IMR-90 (cell line): ENCODE results near the gene HNRNPL. TPM values are rescaled to one million over a fixed set of nuclear protein-coding genes. Genes with fewer than 3 reads are reported as not detected.

Source experiments
- microRNA-seq, 2 experiments: library from miRNA; stranded (forward) in 1 of 2; unstranded in 1 of 2; fragments of 10-50 nt in 1 of 2; fragments of <30 nt in 1 of 2; gene quantifications in 1 of 2; microRNA quantifications in 1 of 2; one replicate each; pipeline versions ENCODE3 to v1.1.0; 2013 to 2020; ENCODE audit not compliant: insufficient read depth in 1 of 2, insufficient read length in 1 of 2, unreplicated experiment in 1 of 2
- polyA plus RNA-seq, 3 experiments: library from polyadenylated mRNA; depleted of rRNA; stranded (reverse); fragments of >200 nt; gene quantifications; 2 replicates each; pipeline ENCODE4 v1.2.3, GENCODE V29; 2012; ENCODE audit warnings: low replicate concordance in 1 of 3
- small RNA-seq, 5 experiments: library from RNA; depleted of rRNA; stranded (forward); fragments of <200 nt; gene quantifications; one replicate each; pipeline ENCODE3, GENCODE V24; 2012
- total RNA-seq: library from RNA; depleted of rRNA; stranded (reverse); fragments of >200 nt; gene quantifications from 2 replicates; pipeline ENCODE4 v1.2.3, GENCODE V29; 2012; rRNA removed

Gene HNRNPL
- total and polyA plus RNA-seq, 2 of the 4 experiments (the other 2 are of a cell fraction), result 277 to 429 TPM

Small RNAs within 50 kb of the gene (microRNA-seq; reads per million reads assigned to microRNA genes)
- gene RNU6-140P (ENCODE audit: insufficient read depth, insufficient read length), result not detected

Small RNAs within 50 kb of the gene (small RNA-seq; reads per million reads assigned to genes)
- gene RNU6-140P, result 0 to 2.4 (median 0) reads per million in 5 experiments

Other genes with a start within 250 kb of the HNRNPL start
- not detected in 2 replicates for gene MAP4K1, start 232.0 kb downstream of the HNRNPL start, total RNA-seq
- gene MAP4K1, start 232.0 kb downstream of the HNRNPL start, polyA plus RNA-seq (2012; rRNA removed), result 0.16 and 0.22 TPM in 2 replicates
- 965 and 1,137 TPM in 2 replicates for gene EIF3K, start 230.8 kb downstream of the HNRNPL start, total RNA-seq
- 524 and 575 TPM in 2 replicates for gene EIF3K, start 230.8 kb downstream of the HNRNPL start, polyA plus RNA-seq (2012; rRNA removed)
- 614 and 659 TPM in 2 replicates for gene ACTN4, start 202.3 kb downstream of the HNRNPL start, total RNA-seq
- 497 and 541 TPM in 2 replicates for gene ACTN4, start 202.3 kb downstream of the HNRNPL start, polyA plus RNA-seq (2012; rRNA removed)
- gene CAPN12, start 105.5 kb downstream of the HNRNPL start, total RNA-seq, result 0.18 TPM in 1 of 2 replicates, not detected in the other
- gene CAPN12, start 105.5 kb downstream of the HNRNPL start, polyA plus RNA-seq (2012; rRNA removed), result 0.97 and 0.99 TPM in 2 replicates
- not detected in 2 replicates for gene LGALS7, start 76.5 kb downstream of the HNRNPL start, total RNA-seq
- not detected in 2 replicates for gene LGALS7, start 76.5 kb downstream of the HNRNPL start, polyA plus RNA-seq (2012; rRNA removed)
- gene LGALS7B, start 60.8 kb downstream of the HNRNPL start, total RNA-seq, result not detected in 2 replicates
- not detected in 2 replicates for gene LGALS7B, start 60.8 kb downstream of the HNRNPL start, polyA plus RNA-seq (2012; rRNA removed)
- not detected in 2 replicates for gene LGALS4, start 37.0 kb downstream of the HNRNPL start, total RNA-seq
- 0.10 and 0.29 TPM in 2 replicates for gene LGALS4, start 37.0 kb downstream of the HNRNPL start, polyA plus RNA-seq (2012; rRNA removed)
- gene ECH1, start 18.2 kb downstream of the HNRNPL start, total RNA-seq, result 15.0 and 15.6 TPM in 2 replicates
- gene ECH1, start 18.2 kb downstream of the HNRNPL start, polyA plus RNA-seq (2012; rRNA removed), result 62.1 and 62.3 TPM in 2 replicates
- gene RINL, start 28.3 kb upstream of the HNRNPL start, total RNA-seq, result 0.72 and 0.83 TPM in 2 replicates
- gene RINL, start 28.3 kb upstream of the HNRNPL start, polyA plus RNA-seq (2012; rRNA removed), result 1.2 and 1.9 TPM in 2 replicates
- 37.5 and 43.0 TPM in 2 replicates for gene SIRT2, start 49.6 kb upstream of the HNRNPL start, total RNA-seq
- 50.0 and 53.8 TPM in 2 replicates for gene SIRT2, start 49.6 kb upstream of the HNRNPL start, polyA plus RNA-seq (2012; rRNA removed)
- 6.4 and 7.5 TPM in 2 replicates for gene NFKBIB, start 50.0 kb upstream of the HNRNPL start, total RNA-seq
- 25.5 and 36.2 TPM in 2 replicates for gene NFKBIB, start 50.0 kb upstream of the HNRNPL start, polyA plus RNA-seq (2012; rRNA removed)
- gene CCER2, start 62.2 kb upstream of the HNRNPL start, total RNA-seq, result not detected in 2 replicates
- gene CCER2, start 62.2 kb upstream of the HNRNPL start, polyA plus RNA-seq (2012; rRNA removed), result 0.19 and 0.22 TPM in 2 replicates
- 8.3 and 10.8 TPM in 2 replicates for gene SARS2, start 80.8 kb upstream of the HNRNPL start, total RNA-seq
- 33.4 and 40.3 TPM in 2 replicates for gene SARS2, start 80.8 kb upstream of the HNRNPL start, polyA plus RNA-seq (2012; rRNA removed)
- gene MRPS12, start 81.0 kb upstream of the HNRNPL start, total RNA-seq, result 26.4 and 26.7 TPM in 2 replicates
- gene MRPS12, start 81.0 kb upstream of the HNRNPL start, polyA plus RNA-seq (2012; rRNA removed), result 75.4 and 97.4 TPM in 2 replicates
- gene FBXO17, start 125.8 kb upstream of the HNRNPL start, total RNA-seq, result 10.8 and 11.9 TPM in 2 replicates
- 20.7 and 22.6 TPM in 2 replicates for gene FBXO17, start 125.8 kb upstream of the HNRNPL start, polyA plus RNA-seq (2012; rRNA removed)
- gene FBXO27, start 182.6 kb upstream of the HNRNPL start, total RNA-seq, result under 0.01 and 0.18 TPM in 2 replicates
- 0.50 and 0.57 TPM in 2 replicates for gene FBXO27, start 182.6 kb upstream of the HNRNPL start, polyA plus RNA-seq (2012; rRNA removed)
- gene ACP7, start 234.4 kb upstream of the HNRNPL start, total RNA-seq, result not detected in 2 replicates
- not detected in 2 replicates for gene ACP7, start 234.4 kb upstream of the HNRNPL start, polyA plus RNA-seq (2012; rRNA removed)